MCF 10A (cell line): ENCODE measurements around the gene TBC1D19. TPM values are rescaled to one million over a fixed set of nuclear protein-coding genes. Genes with fewer than 3 reads are reported as not detected.
A peak's percentile ranks its signal among the peaks of the same experiment; 100 is the strongest.
"Not testable (repeated sequence)": the region's sequence is repeated elsewhere in the genome, so short reads cannot be mapped to it uniquely, and the experiment has no call there.

ENCODE experiments used
- BruUV-seq: library from RNA; stranded (reverse); fragments of 400-500 nt; replicated peaks from 2 replicates; lab custom pipeline; 2021; lab: Mats Ljungman, UMichigan
- CTCF ChIA-PET: fragments of 300-600 bp; sonication (Branson Sonifier 250); formaldehyde crosslinking; extraction: SDS; loops from one replicate; lab custom pipeline; 2021; ENCODE audit warnings: antibody characterized with exemption, inconsistent platforms; lab: Yijun Ruan, JAX
- POLR2A ChIA-PET: fragments of 300-600, 350-650 bp; sonication (Branson Sonifier 250); formaldehyde crosslinking; extraction: SDS; loops from one replicate; lab custom pipeline; 2020; ENCODE audit warnings: antibody characterized with exemption, inconsistent platforms; lab: Yijun Ruan, JAX
- DNase-seq: peaks from one replicate; pipeline ENCODE4 v3.0.0-alpha.2; 2018; ENCODE audit not compliant: unreplicated experiment
- H3K27ac Mint-ChIP-seq: one replicate; pipeline ENCODE4 v1.8.0; 2022; ENCODE audit warnings: mild to moderate bottlenecking, low read depth, mixed read lengths; ENCODE audit not compliant: unreplicated experiment
- H3K27me3 Mint-ChIP-seq: one replicate; pipeline ENCODE4 v1.8.0; 2022; ENCODE audit warnings: mixed read lengths; ENCODE audit not compliant: insufficient read depth, unreplicated experiment
- H3K36me3 Mint-ChIP-seq: one replicate; pipeline ENCODE4 v1.8.0; 2022; ENCODE audit warnings: mild to moderate bottlenecking, moderate library complexity, mixed read lengths; ENCODE audit not compliant: insufficient read depth, unreplicated experiment
- H3K4me1 Mint-ChIP-seq: one replicate; pipeline ENCODE4 v1.8.0; 2022; ENCODE audit warnings: mixed read lengths; ENCODE audit not compliant: insufficient read depth, unreplicated experiment
- H3K4me3 Mint-ChIP-seq: one replicate; pipeline ENCODE4 v1.8.0; 2022; ENCODE audit warnings: mild to moderate bottlenecking, moderate library complexity, mixed read lengths; ENCODE audit not compliant: unreplicated experiment
- H3K9me3 Mint-ChIP-seq: one replicate; pipeline ENCODE4 v1.8.0; 2022; ENCODE audit warnings: mixed read lengths; ENCODE audit not compliant: unreplicated experiment
- CTCF ChIP-seq: fragments of 200-600 bp; IDR thresholded peaks from one replicate; pipeline ENCODE4 v1.8.0; 2022; ENCODE audit warnings: antibody characterized with exemption, mild to moderate bottlenecking; ENCODE audit not compliant: unreplicated experiment
- intact Hi-C: fragments of 100-400 bp; cut with micrococcal nuclease; formaldehyde crosslinking; loops from 2 replicates; pipeline ENCODE4 v1.14.1; 2022
- total RNA-seq: library from RNA; stranded (reverse); gene quantifications from 2 replicates; pipeline ENCODE4 v1.2.3, GENCODE V29; 2022

TBC1D19 gene
- total RNA-seq, 1 experiment from 2014 or later = 9.6 TPM

- Mint-ChIP-seq H3K27me3 (no peaks in the 10 kb centered on the region), H3K9me3 (peaks cover 8% of the 10 kb centered on the region), H3K4me3 (no peak overlapping the region), H3K36me3 (peaks cover 12% of the 10 kb centered on the region), H3K4me1 (peaks cover 5% of the 10 kb centered on the region), H3K27ac (no peak overlapping the region)
- ChIA-PET POLR2A (no interaction called here), CTCF (interaction anchor here (0.6 to 0.7 kb wide), 4 partner anchors 19 to 822 kb away, joined by 3 read pairs; no protein-coding TSS in a partner anchor)
- peak; percentile 51 for DNase-seq
- TF ChIP-seq CTCF = no peak
- intact Hi-C loops = no loop called here
- no TSS peak for BruUV-seq
Observed at GRCh38 chr4:26692014-26692726, 108.3 kb downstream of the TBC1D19 start.

GRCh38 chr4:26694131-26694530, 110.2 kb downstream of the TBC1D19 start:
- DNase-seq, POLR2A ChIA-PET, H3K27ac Mint-ChIP-seq, H3K4me3 Mint-ChIP-seq, H3K27me3 Mint-ChIP-seq, H3K4me1 Mint-ChIP-seq, intact Hi-C loops, BruUV-seq: not testable (repeated sequence)
- CTCF ChIA-PET = interaction anchor here (1.0 kb wide), 1 partner anchor 211 kb away, joined by 3 read pairs; no protein-coding TSS in a partner anchor
- H3K36me3 Mint-ChIP-seq = peaks cover 12% of the 10 kb centered on the region
- peaks cover 15% of the 10 kb centered on the region for H3K9me3 Mint-ChIP-seq

- ChIA-PET CTCF (no interaction called here), POLR2A (no interaction called here)
- no peak for TF ChIP-seq CTCF
- Mint-ChIP-seq H3K36me3 (peaks cover 7% of the 10 kb centered on the region), H3K27me3 (no peaks in the 10 kb centered on the region), H3K4me3 (no peak overlapping the region), H3K4me1 (no peaks in the 10 kb centered on the region), H3K27ac (no peak overlapping the region), H3K9me3 (peaks cover 11% of the 10 kb centered on the region)
- no TSS peak for BruUV-seq
- no peak for DNase-seq
- intact Hi-C loops = no loop called here
Observed at GRCh38 chr4:26700110-26700509, 116.2 kb downstream of the TBC1D19 start.

- no peaks in the 10 kb centered on the region for H3K27me3 Mint-ChIP-seq
- ChIA-PET CTCF (no interaction called here), POLR2A (no interaction called here)
- no peak overlapping the region for H3K4me3 Mint-ChIP-seq
- intact Hi-C loops = no loop called here
- BruUV-seq = no TSS peak
- peaks cover 7% of the 10 kb centered on the region for H3K9me3 Mint-ChIP-seq
- peaks cover 7% of the 10 kb centered on the region for H3K36me3 Mint-ChIP-seq
- H3K27ac Mint-ChIP-seq = no peak overlapping the region
- no peak for TF ChIP-seq CTCF
- no peak for DNase-seq
- no peaks in the 10 kb centered on the region for H3K4me1 Mint-ChIP-seq
Observed at GRCh38 chr4:26701095-26701494, 117.2 kb downstream of the TBC1D19 start.
